ENCODE results near the gene EML6.

Gene EML6

GRCh38 chr2:55011831-55012671 is 288.6 kb downstream of the EML6 start:
- DNase-seq, result no peak

GRCh38 chr2:55012672-55013484 is 289.4 kb downstream of the EML6 start:
- no peak for DNase-seq

DNA sequence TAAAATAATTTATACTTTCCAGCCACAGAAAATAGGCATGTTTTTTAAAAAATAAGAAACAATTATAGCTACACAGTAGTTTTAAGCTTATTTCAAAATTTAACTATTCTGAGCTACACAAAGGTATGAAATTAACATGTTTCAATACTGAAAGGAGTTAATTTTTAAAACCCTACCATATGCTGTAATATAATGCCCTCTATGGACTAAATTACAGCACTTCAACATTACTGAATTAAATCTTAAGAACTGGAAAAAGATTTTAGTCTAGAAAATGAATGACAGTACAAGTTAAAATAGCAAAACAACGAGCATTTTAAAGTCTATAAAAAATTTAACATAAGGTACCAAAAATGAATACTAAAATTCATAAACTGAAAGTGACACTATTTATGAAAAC is 290.5 kb downstream of the EML6 start:
- no peak for DNase-seq

DNA sequence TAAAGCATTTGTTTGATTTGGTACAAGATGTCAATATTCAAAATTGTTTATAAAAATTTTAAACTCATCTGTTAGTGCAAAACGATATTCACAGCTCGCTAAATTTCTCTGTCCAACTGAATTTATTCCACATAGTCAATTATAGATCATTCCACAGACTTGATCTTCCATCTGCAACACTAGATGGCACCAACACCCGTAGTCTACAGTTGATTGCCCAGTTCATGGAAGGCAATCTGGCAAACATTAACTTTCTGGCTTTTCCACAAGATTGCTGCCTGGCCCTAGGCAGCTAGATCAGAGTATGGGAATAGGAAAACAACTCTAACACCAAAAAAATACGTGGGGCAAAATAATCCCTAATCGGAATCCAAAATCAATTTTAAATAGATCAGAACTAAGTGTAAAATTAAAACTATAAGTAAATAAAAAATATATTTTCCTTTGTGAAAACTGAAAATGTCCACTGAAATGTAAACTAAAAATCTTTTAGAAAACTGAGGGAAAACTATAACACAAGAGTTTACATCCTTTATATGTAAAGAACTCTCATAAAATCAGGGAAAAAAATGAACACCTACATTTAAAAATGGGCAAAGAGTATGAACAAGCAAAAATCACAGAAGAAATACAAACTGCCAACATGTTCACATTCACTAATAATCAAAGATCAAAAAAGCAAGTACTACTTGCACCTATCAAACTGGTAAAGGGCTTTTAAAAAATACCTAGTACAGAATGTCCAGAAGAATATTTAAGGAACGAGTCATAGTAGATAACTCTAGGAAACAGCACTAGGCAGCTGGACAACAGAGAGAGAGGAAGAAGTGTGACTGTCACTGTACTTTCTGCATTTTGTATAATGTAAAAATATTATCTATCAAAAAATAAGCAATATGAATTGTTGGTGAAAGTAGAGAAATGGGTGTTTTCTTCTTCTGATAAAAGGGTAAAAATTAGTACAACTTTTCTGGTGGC is 291.8 kb downstream of the EML6 start:
- DNase-seq, result no peak

DNA sequence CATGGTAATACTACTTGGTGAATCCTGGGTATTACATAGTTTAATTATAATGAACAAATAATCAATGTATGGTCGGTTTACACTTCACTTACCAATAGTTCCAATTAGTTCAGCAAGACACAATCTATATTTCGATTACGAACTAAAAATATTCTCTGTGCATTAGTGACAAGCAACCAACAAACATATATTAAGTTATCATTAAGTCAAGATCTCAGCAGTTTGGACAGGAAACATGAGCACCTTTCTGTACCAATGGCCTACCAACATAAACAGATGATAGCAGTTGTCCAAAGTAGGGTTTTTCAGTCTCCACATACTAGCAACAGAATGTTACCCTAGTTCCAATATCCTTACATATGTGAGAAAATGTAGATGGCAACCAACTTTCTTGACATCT is 294.0 kb downstream of the EML6 start:
- DNase-seq, result no peak

DNA sequence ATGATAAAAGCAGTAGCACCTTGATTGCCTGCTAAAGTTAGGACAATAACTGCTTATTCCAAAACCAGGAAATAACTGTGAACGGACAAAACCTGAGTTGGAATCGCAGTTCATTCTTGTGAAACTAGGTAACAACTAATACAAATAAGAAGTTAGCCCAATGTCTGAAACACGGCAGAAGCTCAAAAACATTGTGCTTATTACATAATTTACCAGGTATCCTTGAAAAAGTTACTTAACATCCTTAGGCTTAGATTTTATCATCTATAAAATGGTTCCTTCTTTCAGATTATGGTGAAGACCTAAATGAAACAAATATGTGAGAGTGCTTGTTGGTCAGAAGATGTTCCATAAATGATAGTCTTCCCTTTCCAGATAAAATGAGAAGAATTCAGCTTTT is 294.4 kb downstream of the EML6 start:
- no peak for DNase-seq

DNA sequence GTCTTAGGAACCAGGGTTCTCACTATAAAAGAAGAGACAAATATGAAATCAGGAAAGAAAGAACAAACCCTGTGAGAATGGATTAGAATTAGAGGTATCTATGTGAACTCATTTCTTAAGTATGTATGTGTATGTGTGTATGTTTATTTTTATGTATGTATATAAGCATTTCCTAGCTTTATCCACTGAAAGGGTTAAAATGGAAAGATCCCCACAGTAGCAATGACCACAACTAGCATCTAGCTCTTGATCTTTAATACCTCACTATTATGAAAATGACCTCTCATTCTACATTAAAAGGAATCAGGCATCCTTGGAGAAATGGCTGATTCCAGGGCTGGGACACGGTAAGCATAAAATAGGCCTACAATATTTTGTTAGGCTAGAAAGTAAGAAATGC is 295.2 kb downstream of the EML6 start:
- no peak for DNase-seq

DNA sequence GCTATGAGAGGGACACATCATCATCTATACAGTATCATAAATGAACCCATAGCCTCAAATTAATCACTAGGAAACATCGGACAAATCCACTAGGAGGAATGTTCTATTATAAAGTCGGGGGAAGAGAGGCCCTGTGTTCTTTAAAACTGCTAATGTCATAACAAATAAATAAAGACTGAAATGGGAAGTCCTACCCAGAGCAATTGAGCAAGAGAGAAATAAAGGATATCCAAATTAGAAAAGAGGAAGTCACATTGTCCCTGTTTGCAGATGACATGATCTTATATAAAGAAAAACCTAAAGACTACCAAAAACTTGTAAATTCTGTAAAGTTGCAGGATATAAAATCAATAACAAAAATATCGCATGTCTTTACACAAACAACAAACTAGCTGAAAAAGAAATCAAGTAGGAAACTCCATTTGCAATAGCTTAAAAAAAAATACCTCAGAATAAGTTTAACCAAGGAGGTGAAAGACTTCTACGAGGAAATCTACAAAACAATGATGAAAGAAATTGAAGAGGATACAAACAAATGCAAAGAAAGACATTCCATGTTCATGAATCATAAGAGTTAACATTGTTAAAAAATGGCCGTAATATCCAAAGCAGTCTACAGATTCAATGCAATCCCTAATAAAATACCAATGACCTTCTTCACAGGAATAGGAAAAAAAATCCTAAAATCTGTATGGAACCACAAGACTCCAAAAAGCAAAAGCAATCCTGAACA is 296.2 kb downstream of the EML6 start:
- DNase-seq, result no peak
